Measurements from ENCODE around the gene ASAP3. TPM values are rescaled to one million over a fixed set of nuclear protein-coding genes. Genes with fewer than 3 reads are reported as not detected.

ASAP3 gene
- total and polyA plus RNA-seq, 2 donors (not counting 3 experiments of a cell fraction or from before 2014, with no cell fraction given) = 12.5 to 14.2 TPM

- Histone ChIP-seq H3K27ac (ENCODE audit: insufficient read depth, low read depth, low read length) (no peak overlapping the region), H3K9me3 (replicated peaks; ENCODE audit: control insufficient read depth, insufficient read depth, low read length) (no peaks in the 10 kb centered on the region), H3K36me3 (ENCODE audit: control insufficient read depth in 2 of 2, extremely low read depth in 1 of 2, insufficient read depth in 2 of 2, low read length in 2 of 2) (peaks cover 0 to 3% of the 10 kb centered on the region in 2 experiments), H3K79me2 (ENCODE audit: control insufficient read depth, insufficient read depth, low read length) (no peaks in the 10 kb centered on the region), H3K9me1 (replicated peaks; ENCODE audit: control insufficient read depth, extremely low read depth, insufficient read depth, low read length) (no peaks in the 10 kb centered on the region), H3K27me3 (ENCODE audit: control insufficient read depth in 2 of 2, insufficient read depth in 2 of 2, low read length in 2 of 2) (no peaks in the 10 kb centered on the region), H4K20me1 (replicated peaks; ENCODE audit: control insufficient read depth, extremely low read depth, insufficient read depth, low read length) (no peaks in the 10 kb centered on the region), H3K4me2 (ENCODE audit: insufficient read depth, low read length) (no peak overlapping the region), H2AFZ (ENCODE audit: low read depth, low read length) (no peak overlapping the region), H3K9ac (replicated peaks; ENCODE audit: extremely low read depth, insufficient read depth, low read length) (no peak overlapping the region), H3K4me3 (replicated peaks in 1 of 3; ENCODE audit: insufficient read depth in 1 of 3, low read depth in 1 of 3, low read length in 3 of 3) (no peak overlapping the region), H3K4me1 (ENCODE audit: control insufficient read depth, extremely low read depth, insufficient read depth, low read length) (no peaks in the 10 kb centered on the region)
- FAIRE-seq = no peak
- CTCF ChIA-PET = interaction anchor here (1.3 kb wide), 1 partner anchor 63 kb away, joined by 5 read pairs; no protein-coding TSS in a partner anchor
- dilution Hi-C loops (cut with MboI; ENCODE audit: extremely low pct_ligation_motif_present, low sequenced_read_pairs) (no loop called here), intact Hi-C loops (cut with micrococcal nuclease) (no loop called here)
- BruUV-seq (replicated peaks) = no TSS peak
- TF ChIP-seq CTCF (IDR thresholded peaks at IDR 0.05; ENCODE audit: extremely low read depth in 1 of 2, insufficient read depth in 1 of 2, low read depth in 1 of 2, low read length in 2 of 2) (no peak), POLR2A (IDR thresholded peaks at IDR 0.05; ENCODE audit: low read depth, low read length) (no peak), MAX (IDR thresholded peaks at IDR 0.05; ENCODE audit: insufficient read depth, insufficient read length) (no peak), FOS (IDR thresholded peaks at IDR 0.05; ENCODE audit: borderline replicate concordance, insufficient read depth, low read length) (no peak), MYC (IDR thresholded peaks at IDR 0.05; ENCODE audit: low read depth, low read length) (no peak), POLR2AphosphoS5 (IDR thresholded peaks at IDR 0.05; ENCODE audit: insufficient read depth, low read depth, low read length) (no peak), EZH2 (IDR thresholded peaks at IDR 0.05; ENCODE audit: borderline replicate concordance, low read depth, low read length, severe bottlenecking) (no peak), GATA2 (IDR thresholded peaks at IDR 0.05; ENCODE audit: insufficient read depth, insufficient read length, low read depth, low read length) (no peak), JUN (IDR thresholded peaks at IDR 0.05; ENCODE audit: borderline replicate concordance, insufficient read depth, insufficient read length, low read depth) (no peak)
- no peak for DNase-seq (ENCODE audit: low read depth, low spot score)
- POLR2A ChIA-PET = interaction anchor here (0.8 kb wide), 1 partner anchor 9 kb away, joined by 3 read pairs; no protein-coding TSS in a partner anchor
Observed at GRCh38 chr1:23434260-23434775, 49.7 kb downstream of the ASAP3 start.

Data from endothelial cell of umbilical vein (primary cell).